LHCN-M2 (cell line): ENCODE data around the gene ILRUN. TPM values are rescaled to one million over a fixed set of nuclear protein-coding genes. Genes with fewer than 3 reads are reported as not detected.
"Not testable (repeated sequence)": the region's sequence is repeated elsewhere in the genome, so short reads cannot be mapped to it uniquely, and the experiment has no call there.

Experiments used
- DNase-seq: peaks from one replicate; pipeline ENCODE4 v3.0.0-alpha.2; 2012; ENCODE audit warnings: low read depth
- polyA plus RNA-seq: library from polyadenylated mRNA; unstranded; fragments of >200 nt; gene quantifications from one replicate; pipeline ENCODE4 v1.2.1, GENCODE V29; 2012; ENCODE audit warnings: missing spikeins
- total RNA-seq: library from RNA; depleted of rRNA; stranded (reverse); fragments of >200 nt; gene quantifications from 2 replicates; pipeline ENCODE4 v1.2.3, GENCODE V29; 2014; rRNA removed

Gene ILRUN
- 24.4 and 24.5 TPM in 2 replicates for total RNA-seq
- 28.8 TPM for polyA plus RNA-seq

DNA sequence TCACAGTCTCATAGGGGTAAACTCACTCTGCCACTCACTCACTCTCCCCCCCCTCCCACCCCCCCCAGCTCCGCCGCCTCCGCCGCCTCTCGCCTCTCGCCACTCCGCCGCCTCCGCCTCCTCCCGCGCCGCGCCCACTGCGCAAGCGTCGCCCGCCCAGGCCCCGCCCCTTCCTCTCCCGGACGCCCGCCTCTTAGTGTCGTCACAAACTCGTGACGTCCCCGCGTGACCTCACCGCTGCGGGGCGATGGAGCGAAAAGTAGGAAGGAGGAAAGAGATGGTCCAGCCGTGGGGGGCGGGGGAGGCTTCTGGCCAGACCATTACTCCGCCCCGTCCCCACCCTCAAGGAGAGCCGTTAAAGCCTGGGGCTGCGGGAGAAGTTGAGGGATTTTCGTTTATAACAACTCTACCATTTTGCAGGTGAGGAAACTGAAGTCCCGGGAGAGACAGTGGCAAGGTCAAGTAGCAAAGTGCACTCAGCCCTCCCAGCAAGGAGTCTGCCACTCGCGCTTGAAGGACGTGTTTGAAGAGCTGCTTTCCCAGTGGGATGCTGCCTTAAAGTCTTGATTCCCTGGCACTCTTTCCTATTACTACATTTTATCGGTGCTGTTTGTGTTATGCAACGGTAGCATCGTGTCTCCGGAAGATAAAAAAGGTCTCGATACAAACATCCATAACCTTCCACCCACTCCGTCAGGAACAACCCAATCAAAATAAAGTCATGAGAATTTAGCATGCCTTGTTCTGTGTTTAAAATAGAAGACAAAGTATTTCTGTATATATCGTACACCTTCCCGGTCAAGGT is at the start of gene ILRUN:
Gene ILRUN, minus strand, starts transcription at position 29 of the 805 bp plus-strand sequence. CDS start 164 bp downstream, outside the sequence.
- peak; percentile 92 for DNase-seq

DNA sequence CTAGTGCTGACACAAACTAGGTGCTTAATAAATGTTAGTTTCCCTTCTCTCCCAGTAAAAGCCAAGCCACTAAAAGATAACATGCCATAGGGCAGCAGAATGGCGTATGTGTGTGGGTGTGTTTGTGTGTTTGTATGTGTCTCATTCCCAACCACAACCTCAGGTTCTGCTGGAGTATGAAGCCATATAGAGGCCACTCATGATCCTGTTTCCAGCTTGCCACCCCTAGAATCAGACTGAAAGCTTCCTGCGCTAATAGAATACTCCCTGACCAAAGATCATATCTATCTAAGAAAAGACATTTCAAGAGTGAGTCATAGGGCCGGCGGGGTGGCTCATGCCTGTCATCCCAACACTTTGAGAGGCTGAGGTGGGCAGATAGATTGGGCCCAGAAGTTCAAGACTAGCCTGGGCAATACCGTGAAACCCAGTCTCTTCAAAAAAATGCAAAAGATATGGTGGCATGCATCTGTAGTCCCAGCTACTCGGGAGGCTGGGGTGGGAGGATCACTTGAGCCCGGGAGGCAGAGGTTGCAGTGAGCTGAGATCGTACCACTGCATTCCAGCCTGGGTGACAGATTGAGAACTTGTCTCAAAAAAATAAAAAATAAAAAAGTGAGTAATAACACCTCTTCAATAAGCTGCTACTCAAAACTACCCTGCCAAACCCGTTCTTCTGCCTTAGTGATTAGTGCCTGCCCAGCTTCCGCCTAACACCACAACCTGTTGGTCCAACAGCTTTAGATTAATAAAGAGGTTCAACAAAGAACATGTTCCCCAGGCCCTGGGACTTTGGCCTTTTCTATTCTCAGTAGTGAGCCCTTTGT is 48.9 kb upstream of the ILRUN start:
- no peak for DNase-seq

DNA sequence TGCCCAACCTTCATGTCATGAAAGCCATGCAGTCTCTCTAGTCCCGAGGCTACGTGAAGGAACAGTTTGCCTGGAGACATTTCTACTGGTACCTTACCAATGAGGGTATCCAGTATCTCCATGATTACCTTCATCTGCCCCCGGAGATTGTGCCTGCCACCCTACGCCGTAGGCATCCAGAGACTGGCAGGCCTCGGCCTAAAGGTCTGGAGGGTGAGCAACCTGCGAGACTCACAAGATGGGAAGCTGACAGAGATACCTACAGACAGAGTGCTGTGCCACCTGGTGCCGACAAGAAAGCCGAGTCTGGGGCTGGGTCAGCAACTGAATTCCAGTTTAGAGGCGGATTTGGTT is 47.7 kb upstream of the ILRUN start:
- DNase-seq, result not testable (repeated sequence)

- no peak for DNase-seq
Observed at GRCh38 chr6:34743625-34744293, 47.2 kb upstream of the ILRUN start.

DNA sequence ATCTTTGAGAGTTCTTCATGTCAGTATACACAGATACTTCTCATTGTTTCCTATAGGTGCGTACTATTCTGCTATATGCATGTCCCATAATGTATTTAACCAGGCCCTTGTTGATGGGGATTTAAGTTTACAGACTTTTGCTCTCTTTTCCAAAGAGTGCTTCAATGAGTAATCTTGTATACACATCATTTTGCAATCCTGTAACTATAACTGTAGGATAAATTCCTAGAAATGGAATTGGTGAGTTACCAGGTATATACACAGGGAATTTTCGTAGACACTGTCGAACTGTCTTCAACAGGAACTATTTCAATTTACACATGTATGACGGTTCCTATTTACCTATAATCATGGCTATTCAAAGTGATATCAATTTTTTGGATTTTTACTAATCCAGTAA is 45.5 kb upstream of the ILRUN start:
- DNase-seq, result no peak

DNA sequence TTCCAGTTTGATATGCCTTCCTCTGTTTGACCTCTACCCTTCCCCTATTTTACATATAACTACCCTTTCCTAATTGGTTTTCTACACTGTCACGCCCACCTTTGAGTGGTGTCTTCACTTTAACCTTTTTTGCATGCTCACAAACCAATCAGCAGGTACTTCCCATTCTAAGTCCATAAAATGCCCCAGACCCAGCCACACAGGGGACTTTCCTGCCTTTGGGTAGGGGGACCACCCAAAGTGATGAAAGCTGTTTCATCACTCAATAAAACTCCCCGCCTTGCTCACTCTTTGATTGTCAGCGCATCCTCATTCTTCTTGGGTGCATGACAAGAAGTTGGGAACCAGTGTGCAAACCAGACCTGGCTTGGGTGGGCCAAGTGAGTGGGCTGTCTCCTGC is 40.3 kb upstream of the ILRUN start:
- DNase-seq, result no peak

DNA sequence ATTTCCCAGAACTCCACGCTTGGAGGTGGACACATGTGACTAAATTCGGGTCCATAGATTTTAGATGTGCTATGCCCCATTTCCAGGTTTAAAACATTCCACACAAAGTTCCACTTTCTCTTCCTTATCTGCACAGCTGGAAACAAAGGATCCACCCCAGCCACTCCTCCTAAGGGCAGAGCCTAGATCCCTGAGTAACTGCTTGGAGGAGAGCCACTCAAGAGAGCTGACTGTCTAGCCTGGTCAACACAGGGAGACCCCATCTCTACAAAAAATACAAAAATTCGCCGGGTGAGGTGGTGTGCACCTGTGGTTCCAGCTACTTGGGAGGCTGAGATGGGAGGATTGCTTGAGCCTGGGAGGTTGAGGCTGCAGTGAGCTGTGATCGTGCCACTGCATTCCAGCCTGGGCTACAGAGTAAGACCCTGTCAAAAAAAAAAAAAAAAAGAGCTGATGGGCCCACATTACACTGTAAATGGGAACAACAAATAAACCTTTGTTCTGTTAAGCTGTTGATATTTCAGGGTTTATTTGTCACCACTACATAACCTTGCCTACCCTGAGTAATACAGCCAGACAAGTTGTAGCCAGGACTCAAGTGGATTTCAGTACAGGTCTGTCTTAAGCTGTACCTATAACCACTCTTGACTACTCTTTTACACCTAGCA is 35.0 kb upstream of the ILRUN start:
- DNase-seq, result no peak

DNA sequence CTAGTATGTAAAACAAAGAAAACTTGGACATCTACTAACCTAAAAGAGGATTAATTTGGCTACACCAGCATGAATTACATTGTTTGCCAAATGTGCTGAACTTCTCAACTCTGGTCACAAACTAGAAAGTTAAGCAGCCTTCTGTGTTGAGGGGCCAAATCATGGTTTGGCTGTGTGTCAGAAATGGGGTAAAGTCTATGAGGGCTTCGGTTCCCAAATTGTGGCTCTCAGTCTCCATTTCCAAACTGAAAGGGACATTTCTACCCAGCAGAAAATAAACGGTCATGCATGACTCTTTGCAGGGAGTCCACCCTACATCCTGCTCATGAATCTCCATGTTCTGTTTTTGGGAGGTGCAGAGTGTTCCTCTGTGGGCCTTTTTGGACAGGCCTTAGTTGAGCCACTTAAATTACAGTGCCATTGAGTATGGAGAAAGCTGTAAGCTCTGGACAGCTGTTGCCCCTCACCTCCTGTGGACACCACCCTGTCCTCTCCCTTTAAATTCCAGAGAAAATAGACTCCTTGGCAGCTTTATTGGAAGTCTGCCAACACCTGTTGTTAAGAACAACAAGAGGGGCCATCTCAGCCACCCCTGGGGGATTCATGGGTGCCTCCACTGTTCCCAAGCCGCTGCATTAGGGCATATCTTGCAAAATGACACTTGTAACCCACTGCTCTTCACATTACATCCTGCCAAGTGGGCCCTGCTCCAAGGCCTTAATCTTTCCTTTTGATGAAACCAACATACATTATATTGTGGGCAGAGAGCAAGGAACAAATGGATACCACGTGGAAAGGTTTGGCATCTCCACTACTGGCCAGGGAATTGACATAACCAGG is 33.3 kb upstream of the ILRUN start:
- DNase-seq, result peak; percentile 87

GRCh38 chr6:34726055-34726454 is 29.5 kb upstream of the ILRUN start:
- DNase-seq, result no peak

DNA sequence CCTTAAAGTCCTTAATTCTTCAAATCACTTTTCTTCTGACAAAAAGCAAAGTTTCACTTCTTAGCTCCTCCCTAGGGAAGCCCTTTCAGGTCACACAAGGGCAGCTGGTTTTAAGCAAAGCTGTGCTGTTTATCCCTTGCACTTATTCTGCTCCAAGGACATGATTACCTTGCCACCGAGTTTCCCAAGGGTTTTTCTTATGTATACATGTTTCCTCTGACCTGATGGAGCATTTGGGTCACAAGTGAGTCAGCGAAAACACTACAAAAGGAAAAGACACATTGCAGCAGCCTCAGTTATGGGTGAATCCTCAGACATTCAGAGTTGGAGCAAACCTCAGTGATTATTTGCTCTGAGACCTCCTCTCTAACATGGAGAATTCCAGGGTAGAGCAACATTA is 26.6 kb upstream of the ILRUN start:
- peak; percentile 20 for DNase-seq

DNA sequence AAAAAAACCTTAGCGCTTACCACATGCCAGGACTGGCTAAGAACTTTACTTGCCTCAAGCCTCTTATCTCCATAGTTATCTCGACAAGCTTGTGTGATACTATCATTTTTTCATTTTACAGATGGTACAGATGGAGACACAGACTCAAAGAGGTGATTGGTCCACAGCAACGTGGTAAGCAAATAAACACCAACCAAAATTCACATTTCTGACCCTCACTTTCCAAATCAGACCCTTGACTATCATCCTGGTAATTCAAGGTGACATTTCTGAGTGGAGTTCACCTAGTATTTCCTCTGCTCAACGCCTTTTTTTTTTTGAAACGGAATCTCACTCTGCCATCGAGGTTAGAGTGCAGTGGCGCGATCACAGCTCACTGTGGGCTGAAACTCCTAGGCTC is 25.9 kb upstream of the ILRUN start:
- DNase-seq, result no peak

- DNase-seq, result not testable (repeated sequence)
Observed at GRCh38 chr6:34720160-34720559, 23.6 kb upstream of the ILRUN start.

DNA sequence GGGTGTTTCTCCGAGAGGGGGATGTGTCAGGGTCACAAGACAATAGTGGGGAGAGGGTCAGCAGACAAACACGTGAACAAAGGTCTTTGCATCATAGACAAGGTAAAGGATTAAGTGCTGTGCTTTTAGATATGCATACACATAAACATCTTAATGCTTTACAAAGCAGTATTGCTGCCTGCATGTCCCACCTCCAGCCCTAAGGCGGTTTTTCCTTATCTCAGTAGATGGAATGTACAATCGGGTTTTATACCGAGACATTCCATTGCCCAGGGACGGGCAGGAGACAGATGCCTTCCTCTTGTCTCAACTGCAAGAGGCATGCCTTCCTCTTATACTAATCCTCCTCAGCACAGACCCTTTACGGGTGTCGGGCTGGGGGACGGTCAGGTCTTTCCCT is 23.1 kb upstream of the ILRUN start:
- DNase-seq, result not testable (repeated sequence)

DNA sequence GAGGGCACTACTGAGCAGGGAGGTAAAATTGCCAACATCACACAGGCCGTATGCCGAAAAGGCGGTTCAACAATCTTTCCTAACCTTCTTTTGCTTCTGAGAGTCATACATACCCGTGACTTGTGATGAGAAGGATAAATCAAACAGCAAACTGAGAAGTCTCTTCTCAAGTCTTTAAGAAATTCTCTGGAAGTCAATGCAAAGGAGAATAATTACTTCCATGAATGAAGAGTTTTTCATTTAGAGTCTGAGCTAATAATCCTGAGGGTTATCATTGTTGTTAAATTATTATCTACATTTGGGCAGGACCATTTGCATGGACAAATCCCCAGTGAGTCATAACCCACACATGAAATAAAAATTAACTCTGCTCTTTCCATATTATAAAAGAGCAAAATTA is 22.4 kb upstream of the ILRUN start:
- no peak for DNase-seq

- DNase-seq, result no peak
Observed at GRCh38 chr6:34717466-34717865, 20.9 kb upstream of the ILRUN start.

DNA sequence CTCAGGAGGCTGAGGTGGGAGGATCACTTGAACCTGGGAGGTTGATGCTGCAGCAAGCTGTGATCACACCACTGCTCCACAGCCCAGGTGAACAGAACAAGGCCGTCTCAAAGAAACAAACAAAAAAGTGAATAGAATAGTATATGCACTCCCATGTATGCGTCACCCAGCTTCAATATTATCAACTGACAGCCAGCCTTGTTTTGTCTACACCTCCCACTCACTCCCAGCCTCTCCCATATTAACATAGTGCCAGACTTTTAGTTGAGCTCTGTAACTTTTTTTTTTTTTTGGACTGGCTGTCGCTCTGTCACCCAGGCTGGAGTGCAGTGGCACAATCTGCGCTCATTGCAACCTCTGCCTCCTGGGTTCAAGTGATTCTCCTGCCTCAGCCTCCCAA is 18.1 kb upstream of the ILRUN start:
- DNase-seq, result no peak

DNA sequence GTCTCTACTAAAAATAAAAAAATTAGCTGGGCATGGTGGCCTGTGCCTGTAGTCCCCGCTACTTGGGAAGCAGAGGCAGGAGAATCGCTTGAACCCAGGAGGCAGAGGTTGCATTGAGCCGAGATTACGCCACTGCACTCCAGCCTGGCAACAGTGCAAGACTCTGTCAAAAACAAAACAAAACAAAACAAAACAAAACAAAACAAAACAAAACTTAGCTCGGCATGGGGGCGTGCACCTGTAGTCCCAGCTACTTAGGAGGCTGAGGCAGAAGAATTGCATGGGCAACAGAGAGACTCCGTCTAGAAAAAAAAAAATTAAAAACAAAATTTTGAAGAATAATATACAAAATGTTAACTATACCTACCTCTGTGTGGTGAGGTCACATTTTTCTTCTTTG is 16.3 kb upstream of the ILRUN start:
- DNase-seq, result not testable (repeated sequence)

DNA sequence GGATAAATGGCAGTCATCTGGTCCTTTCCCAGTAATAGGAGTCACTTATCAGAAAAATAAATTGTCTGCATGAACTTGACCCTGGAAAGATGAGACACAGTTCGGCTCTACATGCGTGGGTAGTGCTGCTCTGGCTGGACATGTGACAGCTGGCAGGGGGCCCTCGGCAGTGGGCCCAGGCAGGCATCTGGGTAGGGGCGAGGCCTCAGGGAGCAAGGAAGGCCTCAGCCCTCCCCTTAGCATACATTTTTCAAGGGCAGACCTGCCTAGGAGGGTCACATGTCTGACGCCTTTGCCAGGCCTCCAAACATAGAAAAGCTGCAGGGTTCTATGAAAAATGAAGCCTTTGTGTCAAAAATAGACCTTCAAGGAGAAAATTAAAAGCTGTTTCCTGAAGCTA is 12.8 kb upstream of the ILRUN start:
- DNase-seq, result peak; percentile 25

GRCh38 chr6:34705241-34705640 is 8.7 kb upstream of the ILRUN start:
- no peak for DNase-seq

GRCh38 chr6:34701199-34701598 is 4.6 kb upstream of the ILRUN start:
- no peak for DNase-seq
